Dermis microvascular lymphatic vessel endothelial cell (primary cell): ENCODE data around the gene XPO5. TPM values are rescaled to one million over a fixed set of nuclear protein-coding genes. Genes with fewer than 3 reads are reported as not detected.
"Not testable (repeated sequence)": the region's sequence is repeated elsewhere in the genome, so short reads cannot be mapped to it uniquely, and the experiment has no call there.

Source experiments
- DNase-seq, 2 donors: peaks; one replicate each; pipeline versions ENCODE4 v3.0.0 to v3.0.0-alpha.2; 2010; ENCODE audit warnings: low read depth in 2 of 2
- total RNA-seq: library from RNA; depleted of rRNA; stranded (reverse); fragments of >200 nt; gene quantifications from 2 replicates; pipeline ENCODE4 v1.2.1, GENCODE V29; 2014

Gene XPO5
- total RNA-seq, 1 donor from 2014 or later = 21.2 TPM

DNA sequence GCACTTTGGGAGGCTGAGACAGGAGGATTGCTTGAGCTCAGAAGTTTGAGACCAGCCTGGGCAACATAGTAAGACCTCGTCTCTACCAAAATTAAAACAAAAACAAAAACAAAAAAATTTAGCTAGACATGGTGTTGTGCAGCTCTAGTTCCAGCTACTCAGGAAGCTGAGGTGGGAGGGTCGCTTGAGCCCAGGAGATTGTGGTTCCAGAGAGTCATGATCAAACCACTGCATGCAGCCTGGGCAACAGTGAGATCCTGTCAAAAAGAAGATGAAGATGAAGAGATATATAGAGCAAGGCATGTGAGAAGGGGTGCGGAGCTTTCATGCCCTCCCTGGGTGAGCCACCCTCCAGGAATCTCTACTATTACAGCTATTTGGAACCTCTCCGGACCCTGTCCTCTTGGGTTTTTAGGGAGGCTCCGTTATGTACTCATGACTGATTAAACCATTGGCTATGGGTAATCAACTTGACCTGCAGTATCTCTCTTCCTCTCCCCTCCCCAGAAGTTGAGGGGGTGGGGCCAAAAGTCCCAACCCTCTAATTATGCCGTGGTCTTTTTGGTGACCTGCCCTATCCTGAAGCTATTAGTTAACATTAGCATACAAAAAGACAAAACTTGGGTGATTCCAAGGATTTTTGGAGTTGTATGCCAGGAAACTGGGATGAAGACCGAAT is 9.2 kb upstream of the XPO5 start:
- no peak for DNase-seq

GRCh38 chr6:43582911-43583310 is 7.1 kb upstream of the XPO5 start:
- DNase-seq = no peak

GRCh38 chr6:43579171-43579570 is 3.3 kb upstream of the XPO5 start:
- DNase-seq = peak in 1 of 2 donors; percentile 43

GRCh38 chr6:43578748-43579147 is 2.9 kb upstream of the XPO5 start:
- no peak for DNase-seq

DNA sequence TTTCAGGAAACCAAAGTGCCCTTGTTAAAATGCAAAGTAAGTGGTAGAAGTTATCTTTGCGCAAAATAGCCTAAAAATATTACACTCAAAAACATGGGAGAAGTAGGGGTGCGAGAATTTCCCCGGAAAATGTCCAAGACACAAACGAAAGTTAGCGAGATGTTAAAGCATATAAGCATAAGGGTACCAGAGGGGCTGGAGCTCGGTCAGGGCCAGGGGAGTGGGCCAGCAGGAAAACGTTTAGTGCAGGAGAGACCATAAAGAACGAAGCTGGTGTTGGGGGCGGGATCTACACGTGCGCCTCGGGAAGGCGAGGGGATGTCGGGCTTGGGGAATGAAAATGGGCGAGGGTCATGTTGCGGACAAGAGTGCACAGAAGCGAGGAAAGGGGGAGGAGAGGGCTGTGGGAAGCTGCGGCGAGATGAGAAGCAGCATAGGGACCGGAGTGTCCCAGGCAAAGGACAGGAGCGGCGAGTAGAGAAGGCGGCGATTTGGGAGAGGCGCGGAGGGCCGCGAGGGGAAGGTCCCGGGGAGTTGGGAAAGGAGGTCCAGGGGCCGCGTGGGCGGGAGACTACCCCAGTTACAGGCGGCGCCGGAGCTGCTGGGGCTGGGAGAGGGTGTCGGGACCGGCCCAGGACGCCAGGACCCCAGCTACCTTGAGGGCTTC is 600 bp downstream of the XPO5 start:
- peak in 1 of 2 donors; percentile 45 for DNase-seq

DNA sequence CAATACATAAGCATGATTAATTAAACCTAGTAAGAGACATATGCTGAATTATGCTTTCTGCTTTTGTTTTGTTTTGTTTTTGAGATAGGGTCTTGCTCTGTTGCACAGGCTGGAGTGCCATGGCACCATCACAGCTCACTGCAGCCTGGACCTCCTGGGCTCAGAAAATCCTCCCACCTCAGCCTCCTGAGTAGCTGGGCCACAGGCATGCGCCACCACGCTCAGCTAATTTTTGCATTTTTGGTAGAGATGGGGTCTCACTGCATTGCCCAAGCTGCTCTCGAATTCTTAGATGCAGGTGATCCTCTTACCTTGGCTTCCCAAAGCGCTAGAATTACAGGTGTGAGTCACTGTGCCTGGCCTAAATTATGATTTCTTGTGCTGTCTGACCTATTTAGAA is 3.8 kb downstream of the XPO5 start:
- DNase-seq = no peak

DNA sequence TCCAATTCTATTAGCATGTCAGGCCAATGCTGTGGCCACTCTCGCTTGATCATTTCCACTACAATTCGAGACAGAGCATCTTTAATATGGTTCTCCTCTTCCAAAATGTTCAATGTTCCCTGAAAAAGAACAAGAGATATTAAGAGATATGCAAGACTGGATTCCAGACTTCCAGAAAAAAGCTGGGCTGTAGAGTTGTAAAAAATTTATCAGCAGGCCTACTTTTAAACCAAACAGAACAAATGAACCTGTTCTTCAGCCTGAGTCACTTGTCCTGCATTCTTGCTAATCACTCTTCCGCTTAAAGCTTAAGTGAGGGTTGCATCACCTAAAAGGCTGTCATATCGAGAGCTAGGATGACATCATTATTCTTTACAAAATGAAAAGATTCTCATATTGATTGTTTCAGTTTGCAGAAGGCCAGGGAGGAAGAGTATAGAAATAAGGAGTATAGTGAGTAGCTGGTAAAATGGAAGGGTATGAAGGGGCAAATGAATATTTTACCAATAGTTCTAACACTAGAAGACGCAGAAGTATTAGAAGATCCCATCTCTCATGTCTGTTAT is 4.9 kb downstream of the XPO5 start:
- DNase-seq = no peak

DNA sequence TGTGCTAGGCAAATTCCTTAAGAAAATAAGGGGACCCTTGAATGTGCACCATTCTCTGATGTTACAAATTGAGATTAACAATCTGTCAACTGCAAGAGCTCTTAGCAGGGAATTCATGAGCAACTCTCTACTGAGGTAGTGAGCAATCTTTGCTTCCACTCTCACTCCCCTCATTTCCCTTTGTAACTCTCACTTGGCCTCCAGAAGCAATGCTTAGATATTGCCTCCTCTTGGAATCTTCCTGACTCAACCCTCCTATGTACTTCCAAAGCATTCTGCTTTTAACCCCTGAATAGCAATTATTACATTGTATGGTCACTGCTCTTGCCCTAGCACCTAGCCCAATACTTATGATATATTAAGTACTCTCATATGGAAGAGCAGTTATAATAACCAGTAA is 16.5 kb downstream of the XPO5 start:
- DNase-seq = no peak

- DNase-seq = not testable (repeated sequence)
Measured at GRCh38 chr6:43557620-43558019, 18.2 kb downstream of the XPO5 start.

GRCh38 chr6:43547222-43547621 is 28.6 kb downstream of the XPO5 start:
- DNase-seq = no peak

- no peak for DNase-seq
Measured at GRCh38 chr6:43544461-43544860, 31.4 kb downstream of the XPO5 start.

- no peak for DNase-seq
Measured at GRCh38 chr6:43541774-43542471, 33.9 kb downstream of the XPO5 start.

- no peak for DNase-seq
Measured at GRCh38 chr6:43540507-43540906, 35.3 kb downstream of the XPO5 start.

DNA sequence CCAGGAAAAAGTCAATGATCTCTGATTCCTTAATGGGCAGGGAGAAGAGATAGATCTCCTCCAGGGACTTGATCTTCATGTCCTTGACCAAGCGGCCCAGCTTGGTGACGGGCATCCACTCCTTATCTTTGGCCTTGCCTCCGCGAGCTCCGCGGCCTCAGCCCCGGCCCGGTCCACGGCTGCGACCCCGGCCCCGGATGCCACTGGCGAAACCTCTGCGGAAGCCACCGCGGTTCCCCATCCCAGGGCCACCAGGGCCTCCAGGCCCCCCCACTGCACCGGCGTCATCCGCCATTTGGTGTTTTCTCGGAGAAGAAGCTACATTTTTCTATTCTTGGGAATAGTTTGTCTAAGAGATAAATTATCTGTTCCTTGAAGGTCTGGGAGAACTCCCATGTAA is 36.4 kb downstream of the XPO5 start:
- not testable (repeated sequence) for DNase-seq

- DNase-seq = not testable (repeated sequence)
Measured at GRCh38 chr6:43538986-43539385, 36.9 kb downstream of the XPO5 start.

- no peak for DNase-seq
Measured at GRCh38 chr6:43532201-43532600, 43.6 kb downstream of the XPO5 start.

- DNase-seq = no peak
Measured at GRCh38 chr6:43524483-43524961, 51.3 kb downstream of the XPO5 start.

GRCh38 chr6:43523284-43523683 is 52.6 kb downstream of the XPO5 start:
- no peak for DNase-seq

DNA sequence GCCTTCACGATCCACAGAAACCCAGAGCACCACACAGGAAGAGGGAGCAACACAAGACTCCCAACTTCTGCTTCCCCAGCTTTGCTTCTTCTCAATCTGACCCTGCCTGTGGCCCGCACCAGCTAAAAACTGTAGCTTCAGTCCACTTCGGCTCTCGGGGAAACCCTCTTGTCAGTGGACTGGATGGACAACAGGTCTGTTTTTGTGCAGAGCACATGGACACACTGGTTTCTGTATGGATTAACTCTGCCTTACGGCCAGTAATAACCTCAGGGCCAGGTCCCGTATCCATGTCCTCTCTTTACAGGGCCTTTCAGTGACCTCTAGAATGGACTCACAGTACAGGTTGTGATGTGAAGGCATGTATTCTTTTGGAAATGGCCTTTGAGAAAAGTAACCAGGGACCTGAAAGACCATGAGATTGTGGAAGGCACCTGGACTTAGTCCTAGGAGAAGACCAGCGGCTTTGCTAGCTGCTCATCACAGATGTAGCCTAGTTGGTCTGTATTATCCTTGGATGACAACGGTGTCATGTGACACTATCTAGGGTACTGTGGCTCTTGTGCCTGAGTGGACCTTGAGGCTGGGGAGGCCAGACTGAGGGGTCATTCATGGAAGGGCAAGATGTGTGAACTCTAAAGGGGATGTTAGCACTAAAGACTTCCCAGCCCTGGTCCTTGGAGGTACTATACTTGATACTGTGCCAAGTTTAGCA is 53.1 kb downstream of the XPO5 start:
- DNase-seq = no peak

GRCh38 chr6:43521836-43522235 is 54.0 kb downstream of the XPO5 start:
- DNase-seq = peak in 1 of 2 donors; percentile 9

GRCh38 chr6:43520097-43520496 is 55.7 kb downstream of the XPO5 start:
- DNase-seq = no peak
